ENCODE measurements around the gene WWOX. TPM values are rescaled to one million over a fixed set of nuclear protein-coding genes. Genes with fewer than 3 reads are reported as not detected.

WWOX gene
- total and polyA plus RNA-seq, 2 of the 4 experiments (the other 2 are of a cell fraction), result 2.7 to 5.4 TPM

DNA sequence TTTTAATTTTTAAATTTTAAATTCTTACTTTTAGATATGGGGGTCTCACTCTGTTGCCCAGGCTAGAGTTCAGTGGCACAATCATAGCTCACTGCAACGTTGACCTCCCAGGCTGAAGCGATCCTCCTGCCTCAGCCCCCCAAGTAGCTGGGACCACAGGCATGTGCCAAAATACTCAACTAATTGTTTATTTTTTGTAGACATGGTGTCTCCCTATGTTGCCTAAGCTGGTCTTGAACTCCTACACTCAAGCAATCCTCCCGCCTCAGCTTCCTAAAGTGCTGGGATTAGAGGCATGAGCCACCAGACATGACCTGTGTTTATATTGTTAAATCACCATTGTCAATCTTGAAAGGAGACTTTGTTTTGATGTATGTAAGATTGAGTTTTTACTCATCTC, 332.2 kb downstream of the WWOX start:
- Histone ChIP-seq H4K91ac (ENCODE audit: insufficient read depth, low read depth, low read length) (no peak overlapping the region), H3K23ac (ENCODE audit: low read depth, low read length) (no peak overlapping the region), H2BK120ac (ENCODE audit: low read depth, low read length) (no peak overlapping the region), H2AK5ac (ENCODE audit: low read depth, low read length) (no peak overlapping the region), H3K9ac (ENCODE audit: low read depth, low read length) (no peak overlapping the region), H3K27me3 (ENCODE audit: control insufficient read depth, insufficient read depth, low read length) (no peaks in the 10 kb centered on the region), H2AFZ (replicated peaks; ENCODE audit: low read length, poor library complexity) (no peak overlapping the region), H3K9me1 (ENCODE audit: insufficient read depth, low read length) (no peaks in the 10 kb centered on the region), H3K14ac (replicated peaks; ENCODE audit: low read depth, low read length) (no peak overlapping the region), H3K27ac (ENCODE audit: insufficient read depth, low read length) (no peak overlapping the region), H4K8ac (ENCODE audit: low read depth in 2 of 2, low read length in 2 of 2) (no peak overlapping the region), H4K5ac (ENCODE audit: low read depth, low read length) (no peak overlapping the region), H2BK15ac (ENCODE audit: low read depth, low read length) (no peak overlapping the region), H3K79me1 (ENCODE audit: low read depth in 1 of 2, low read length in 2 of 2) (no peaks in the 10 kb centered on the region), H2BK5ac (ENCODE audit: low read depth, low read length, poor library complexity, severe bottlenecking) (no peak overlapping the region), H3K56ac (ENCODE audit: extremely low read depth, insufficient read depth, low read length) (no peak overlapping the region), H3K4me3 (ENCODE audit: insufficient read depth, low read depth, low read length) (no peak overlapping the region), H3K4me2 (ENCODE audit: low read depth, low read length) (no peak overlapping the region), H4K20me1 (ENCODE audit: insufficient read depth, low read length) (no peaks in the 10 kb centered on the region), H3K9me3 (ENCODE audit: control insufficient read depth, insufficient read depth, low read length) (peaks cover 23% of the 10 kb centered on the region), H3K18ac (ENCODE audit: low read depth, low read length) (no peak overlapping the region), H3K36me3 (ENCODE audit: control insufficient read depth, insufficient read depth, low read length) (no peaks in the 10 kb centered on the region), H2AK9ac (replicated peaks; ENCODE audit: low read depth, low read length, poor library complexity) (no peak overlapping the region), H3K4ac (ENCODE audit: low read depth, low read length) (no peak overlapping the region), H3K4me1 (ENCODE audit: control insufficient read depth, insufficient read depth, low read length) (no peaks in the 10 kb centered on the region), H2BK20ac (ENCODE audit: low read depth, low read length) (no peak overlapping the region)
- ChIA-PET POLR2A (ENCODE audit: unreplicated experiment) (no interaction called here), CTCF (no interaction called here)
- dilution Hi-C loops (cut with HindIII; ENCODE audit: low sequenced_read_pairs, unreplicated experiment) (no loop called here), intact Hi-C loops (cut with micrococcal nuclease) (no loop called here), in situ Hi-C loops (cut with MboI; ENCODE audit: low sequenced_read_pairs) (no loop called here)
- no TSS peak for BruUV-seq (replicated peaks)
- ATAC-seq (ENCODE audit: low read depth) (no peak), DNase-seq (no peak)
- WGBS, 2 experiments (ENCODE audit: extremely low coverage in 2 of 2, insufficient read length in 1 of 2), result no CpG with 5 or more reads among the region's 3 CpGs
- TF ChIP-seq SMC3 (IDR thresholded peaks at IDR 0.05; ENCODE audit: low read depth, low read length), result no peak
- TF ChIP-seq MAFK (IDR thresholded peaks at IDR 0.05; ENCODE audit: low read depth, low read length), result no peak
- TF ChIP-seq, protein P1, sequence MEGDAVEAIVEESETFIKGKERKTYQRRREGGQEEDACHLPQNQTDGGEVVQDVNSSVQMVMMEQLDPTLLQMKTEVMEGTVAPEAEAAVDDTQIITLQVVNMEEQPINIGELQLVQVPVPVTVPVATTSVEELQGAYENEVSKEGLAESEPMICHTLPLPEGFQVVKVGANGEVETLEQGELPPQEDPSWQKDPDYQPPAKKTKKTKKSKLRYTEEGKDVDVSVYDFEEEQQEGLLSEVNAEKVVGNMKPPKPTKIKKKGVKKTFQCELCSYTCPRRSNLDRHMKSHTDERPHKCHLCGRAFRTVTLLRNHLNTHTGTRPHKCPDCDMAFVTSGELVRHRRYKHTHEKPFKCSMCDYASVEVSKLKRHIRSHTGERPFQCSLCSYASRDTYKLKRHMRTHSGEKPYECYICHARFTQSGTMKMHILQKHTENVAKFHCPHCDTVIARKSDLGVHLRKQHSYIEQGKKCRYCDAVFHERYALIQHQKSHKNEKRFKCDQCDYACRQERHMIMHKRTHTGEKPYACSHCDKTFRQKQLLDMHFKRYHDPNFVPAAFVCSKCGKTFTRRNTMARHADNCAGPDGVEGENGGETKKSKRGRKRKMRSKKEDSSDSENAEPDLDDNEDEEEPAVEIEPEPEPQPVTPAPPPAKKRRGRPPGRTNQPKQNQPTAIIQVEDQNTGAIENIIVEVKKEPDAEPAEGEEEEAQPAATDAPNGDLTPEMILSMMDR (conservative IDR thresholded peaks at IDR 0.05; ENCODE audit: low read depth, low read length), result no peak
- no peak for TF ChIP-seq FOS (IDR thresholded peaks at IDR 0.05; ENCODE audit: low read depth, low read length)
- no peak for TF ChIP-seq BHLHE40 (IDR thresholded peaks at IDR 0.05; ENCODE audit: low read depth, low read length)
- no peak for TF ChIP-seq CHD1 (IDR thresholded peaks at IDR 0.05; ENCODE audit: low read depth, low read length)
